ENCODE results near the gene ZKSCAN7.

ZKSCAN7 gene

GRCh38 chr3:44513513-44513912 is 41.5 kb upstream of the ZKSCAN7 start:
- DNase-seq (ENCODE audit: low read depth in 1 of 2, low spot score in 1 of 2) = no peak
- TF ChIP-seq SPI1 (IDR thresholded peaks at IDR 0.05; ENCODE audit: borderline replicate concordance, low read depth) = no peak
- no peak for TF ChIP-seq GABPA (IDR thresholded peaks at IDR 0.05; ENCODE audit: low read depth)
- no peak for TF ChIP-seq REST (IDR thresholded peaks at IDR 0.05; ENCODE audit: insufficient replicate concordance, low read depth)
- no peak for TF ChIP-seq CTCF (IDR thresholded peaks at IDR 0.05; ENCODE audit: insufficient read depth, low read length)
- TF ChIP-seq POLR2AphosphoS5 (IDR thresholded peaks at IDR 0.05; ENCODE audit: low read depth) = no peak
- no peaks in the 10 kb centered on the region for H3K27me3 ChIP-seq (ENCODE audit: insufficient read depth, poor library complexity, severe bottlenecking)
- H3K4me3 ChIP-seq (replicated peaks; ENCODE audit: insufficient read depth, low read length) = no peak overlapping the region
- H3K27ac ChIP-seq (replicated peaks) = no peak overlapping the region

GRCh38 chr3:44516230-44516629 is 38.8 kb upstream of the ZKSCAN7 start:
- peak overlapping the region; percentile 10; the same call in 1 of the 2 replicates for H3K27ac ChIP-seq (replicated peaks)
- no peak overlapping the region for H3K4me3 ChIP-seq (replicated peaks; ENCODE audit: insufficient read depth, low read length)
- H3K27me3 ChIP-seq (ENCODE audit: insufficient read depth, poor library complexity, severe bottlenecking) = no peaks in the 10 kb centered on the region
- DNase-seq (ENCODE audit: low read depth in 1 of 2, low spot score in 1 of 2) = peak in 1 of 2 experiments; percentile 50
- TF ChIP-seq SPI1 (IDR thresholded peaks at IDR 0.05; ENCODE audit: borderline replicate concordance, low read depth) (peak; percentile 17; the same call in 1 of the 2 replicates), POLR2AphosphoS5 (IDR thresholded peaks at IDR 0.05; ENCODE audit: low read depth) (no peak), GABPA (IDR thresholded peaks at IDR 0.05; ENCODE audit: low read depth) (no peak)

GRCh38 chr3:44518782-44519156 is 36.2 kb upstream of the ZKSCAN7 start:
- Histone ChIP-seq H3K4me3 (replicated peaks; ENCODE audit: insufficient read depth, low read length) (no peak overlapping the region), H3K27me3 (ENCODE audit: insufficient read depth, poor library complexity, severe bottlenecking) (no peaks in the 10 kb centered on the region), H3K27ac (replicated peaks) (no peak overlapping the region)
- DNase-seq (ENCODE audit: low read depth in 1 of 2, low spot score in 1 of 2) = no peak
- TF ChIP-seq CTCF (IDR thresholded peaks at IDR 0.05; ENCODE audit: insufficient read depth, low read length) (no peak), REST (IDR thresholded peaks at IDR 0.05; ENCODE audit: insufficient replicate concordance, low read depth) (no peak), GABPA (IDR thresholded peaks at IDR 0.05; ENCODE audit: low read depth) (no peak), SPI1 (IDR thresholded peaks at IDR 0.05; ENCODE audit: borderline replicate concordance, low read depth) (no peak), POLR2AphosphoS5 (IDR thresholded peaks at IDR 0.05; ENCODE audit: low read depth) (no peak)

- no peak overlapping the region for H3K4me3 ChIP-seq (replicated peaks; ENCODE audit: insufficient read depth, low read length)
- TF ChIP-seq CTCF (IDR thresholded peaks at IDR 0.05; ENCODE audit: insufficient read depth, low read length) = no peak
- TF ChIP-seq REST (IDR thresholded peaks at IDR 0.05; ENCODE audit: insufficient replicate concordance, low read depth) = no peak
- TF ChIP-seq SPI1 (IDR thresholded peaks at IDR 0.05; ENCODE audit: borderline replicate concordance, low read depth) = no peak
- no peak for TF ChIP-seq GABPA (IDR thresholded peaks at IDR 0.05; ENCODE audit: low read depth)
- no peak for TF ChIP-seq POLR2AphosphoS5 (IDR thresholded peaks at IDR 0.05; ENCODE audit: low read depth)
- DNase-seq (ENCODE audit: low read depth in 1 of 2, low spot score in 1 of 2) = no peak
- no peak overlapping the region for H3K27ac ChIP-seq (replicated peaks)
- H3K27me3 ChIP-seq (ENCODE audit: insufficient read depth, poor library complexity, severe bottlenecking) = no peaks in the 10 kb centered on the region
These were observed 33.3 kb upstream of the ZKSCAN7 start for GRCh38 chr3:44521721-44522120.

Measured in HL-60 (cell line).